BE2C (cell line): ENCODE data around the gene CCDC43.

ENCODE experiments used
- DNase-seq: peaks from one replicate; pipeline ENCODE4 v3.0.0-alpha.2; 2020
- H3K27me3 ChIP-seq: fragments of 250-450 bp; sonication (Bioruptor Pico); 2 replicates; pipeline ENCODE4 v1.5.1; 2020; ENCODE audit warnings: mild to moderate bottlenecking
- H3K36me3 ChIP-seq: fragments of 250-450 bp; sonication (Bioruptor Pico); 2 replicates; pipeline ENCODE4 v1.5.1; 2020; ENCODE audit warnings: mild to moderate bottlenecking
- H3K4me1 ChIP-seq: fragments of 250-450 bp; sonication (Bioruptor Pico); 2 replicates; pipeline ENCODE4 v1.5.1; 2020
- H3K4me3 ChIP-seq: 2 replicates; pipeline ENCODE4 v1.5.1; 2011; ENCODE audit warnings: low read depth, low read length
- H3K9me3 ChIP-seq: fragments of 250-450 bp; sonication (Bioruptor Pico); 2 replicates; pipeline ENCODE4 v1.5.1; 2020
- TF ChIP-seq, protein P1 (sequence below): IDR thresholded peaks from 2 replicates; pipeline ENCODE4 v1.5.1; 2012; ENCODE audit warnings: mild to moderate bottlenecking, low read depth, low read length

The CCDC43 gene

DNA sequence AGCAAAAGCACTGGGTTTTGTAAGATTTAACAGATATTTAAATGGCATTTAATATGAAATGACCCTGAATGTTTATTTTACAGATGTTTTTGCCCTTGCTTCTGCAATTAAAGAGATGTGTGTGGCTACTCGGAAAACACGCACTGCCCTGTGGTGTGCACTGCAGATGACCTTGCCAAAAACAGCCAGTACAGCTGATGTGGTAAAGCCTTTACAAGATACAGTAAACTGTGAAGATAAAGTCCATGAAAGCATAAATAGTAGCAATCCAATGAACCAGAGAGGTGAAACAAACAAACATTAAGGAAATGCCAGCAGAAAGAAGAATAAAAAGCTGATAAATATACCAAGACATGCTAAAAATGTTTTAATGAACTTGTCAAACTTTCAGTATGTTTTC is 15.7 kb downstream of the CCDC43 start:
- no peak for DNase-seq
- Histone ChIP-seq H3K4me3 (no peak overlapping the region), H3K9me3 (no peaks in the 10 kb centered on the region), H3K36me3 (no peaks in the 10 kb centered on the region), H3K4me1 (no peaks in the 10 kb centered on the region), H3K27me3 (peaks cover 6% of the 10 kb centered on the region; the same call in 1 of the 2 replicates)
- TF ChIP-seq, protein P1, sequence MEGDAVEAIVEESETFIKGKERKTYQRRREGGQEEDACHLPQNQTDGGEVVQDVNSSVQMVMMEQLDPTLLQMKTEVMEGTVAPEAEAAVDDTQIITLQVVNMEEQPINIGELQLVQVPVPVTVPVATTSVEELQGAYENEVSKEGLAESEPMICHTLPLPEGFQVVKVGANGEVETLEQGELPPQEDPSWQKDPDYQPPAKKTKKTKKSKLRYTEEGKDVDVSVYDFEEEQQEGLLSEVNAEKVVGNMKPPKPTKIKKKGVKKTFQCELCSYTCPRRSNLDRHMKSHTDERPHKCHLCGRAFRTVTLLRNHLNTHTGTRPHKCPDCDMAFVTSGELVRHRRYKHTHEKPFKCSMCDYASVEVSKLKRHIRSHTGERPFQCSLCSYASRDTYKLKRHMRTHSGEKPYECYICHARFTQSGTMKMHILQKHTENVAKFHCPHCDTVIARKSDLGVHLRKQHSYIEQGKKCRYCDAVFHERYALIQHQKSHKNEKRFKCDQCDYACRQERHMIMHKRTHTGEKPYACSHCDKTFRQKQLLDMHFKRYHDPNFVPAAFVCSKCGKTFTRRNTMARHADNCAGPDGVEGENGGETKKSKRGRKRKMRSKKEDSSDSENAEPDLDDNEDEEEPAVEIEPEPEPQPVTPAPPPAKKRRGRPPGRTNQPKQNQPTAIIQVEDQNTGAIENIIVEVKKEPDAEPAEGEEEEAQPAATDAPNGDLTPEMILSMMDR, result no peak

DNA sequence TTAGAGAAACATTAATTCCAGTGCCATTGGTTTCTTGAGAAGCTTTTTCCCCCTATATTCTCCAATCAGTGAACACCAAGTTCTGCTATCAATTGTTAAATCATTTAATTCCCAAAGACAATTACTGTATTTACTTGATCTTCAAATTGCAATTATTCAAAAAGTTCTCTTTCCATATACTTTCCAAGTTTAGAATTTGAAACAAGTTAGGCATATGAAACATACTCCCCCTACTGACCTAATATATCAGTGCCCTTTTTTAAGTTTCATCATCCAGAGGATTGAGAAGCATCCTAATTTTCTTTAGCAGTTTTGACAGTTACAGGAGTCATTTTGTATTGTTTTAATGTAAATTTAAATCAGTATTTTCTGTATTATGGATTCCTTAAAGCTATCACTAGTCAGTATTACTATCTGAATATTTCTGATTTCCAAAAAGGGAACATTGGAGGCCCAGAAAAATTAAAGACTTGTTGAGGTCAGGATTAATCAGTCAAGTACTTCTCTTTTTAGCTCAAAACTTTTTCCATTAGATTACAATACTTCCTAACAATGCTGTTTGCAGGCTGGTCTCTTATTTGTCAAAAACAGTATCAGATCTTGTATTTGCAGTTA is 17.0 kb downstream of the CCDC43 start:
- no peak for DNase-seq
- H3K4me1 ChIP-seq, result no peaks in the 10 kb centered on the region
- H3K4me3 ChIP-seq, result no peak overlapping the region
- H3K27me3 ChIP-seq, result peaks cover 6% of the 10 kb centered on the region; the same call in 1 of the 2 replicates
- no peaks in the 10 kb centered on the region for H3K9me3 ChIP-seq
- no peaks in the 10 kb centered on the region for H3K36me3 ChIP-seq
- TF ChIP-seq, protein P1, result peak; percentile 66

DNA sequence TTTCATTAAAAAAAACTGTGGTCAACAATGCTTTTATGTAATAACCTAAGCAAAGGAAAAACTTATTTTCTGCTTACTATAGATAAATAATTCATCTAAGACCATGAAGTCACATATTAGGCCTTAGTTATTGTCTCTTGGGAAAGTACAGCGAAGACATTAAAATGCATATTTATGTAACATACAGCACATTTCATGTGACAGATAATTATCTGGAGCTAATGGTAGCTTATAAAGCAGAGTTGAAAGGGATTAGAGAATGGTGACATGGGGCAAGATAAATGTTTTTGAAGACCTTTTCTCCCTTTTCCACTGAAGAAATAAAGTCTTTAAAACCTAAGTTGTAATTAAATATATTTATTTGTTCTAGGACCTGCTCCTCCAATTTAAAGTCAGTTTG is 23.6 kb downstream of the CCDC43 start:
- Histone ChIP-seq H3K27me3 (peaks cover 6% of the 10 kb centered on the region), H3K4me3 (no peak overlapping the region), H3K9me3 (no peaks in the 10 kb centered on the region), H3K36me3 (no peaks in the 10 kb centered on the region), H3K4me1 (no peaks in the 10 kb centered on the region)
- TF ChIP-seq, protein P1, result no peak
- DNase-seq, result no peak

DNA sequence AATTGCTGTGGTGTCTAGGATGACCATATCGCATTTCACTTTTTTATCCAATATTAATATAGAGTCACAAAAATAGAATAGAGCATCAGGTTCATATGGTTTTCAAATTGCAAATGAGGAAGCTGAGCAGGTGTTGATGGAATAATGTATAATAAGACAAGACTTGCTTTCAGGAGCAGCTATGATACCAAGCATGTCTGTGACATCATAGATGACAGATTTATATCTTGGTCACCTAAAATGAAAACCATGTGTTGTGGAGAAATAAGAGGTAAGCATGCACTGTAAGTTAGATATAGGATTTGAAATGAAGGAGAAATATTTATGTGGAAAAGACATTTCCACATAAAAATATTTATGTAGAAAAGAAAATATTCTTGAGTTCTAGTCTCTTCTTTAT is 24.7 kb downstream of the CCDC43 start:
- Histone ChIP-seq H3K27me3 (peaks cover 6% of the 10 kb centered on the region), H3K4me1 (no peaks in the 10 kb centered on the region), H3K9me3 (no peaks in the 10 kb centered on the region), H3K36me3 (no peaks in the 10 kb centered on the region), H3K4me3 (no peak overlapping the region)
- TF ChIP-seq, protein P1, result no peak
- DNase-seq, result no peak

DNA sequence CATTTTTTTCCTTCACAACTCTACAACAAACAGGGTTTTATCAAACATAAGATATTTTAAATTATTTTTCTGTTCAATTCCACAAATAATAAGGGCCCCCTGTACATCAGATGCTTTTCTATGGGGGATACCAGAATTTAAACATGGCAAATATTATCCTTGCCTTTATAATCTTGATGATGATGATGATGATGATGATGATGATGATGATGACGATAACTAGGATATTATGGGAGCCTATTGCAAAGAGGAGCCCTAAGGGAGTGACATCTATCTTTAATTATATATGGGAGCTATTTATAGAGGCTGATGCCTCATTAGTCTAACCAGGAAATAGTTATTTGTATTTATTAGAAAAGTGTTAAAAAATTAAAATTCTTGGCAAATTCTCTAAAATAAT is 26.5 kb downstream of the CCDC43 start:
- Histone ChIP-seq H3K4me3 (no peak overlapping the region), H3K4me1 (no peaks in the 10 kb centered on the region), H3K27me3 (no peaks in the 10 kb centered on the region; the same call in 1 of the 2 replicates), H3K36me3 (no peaks in the 10 kb centered on the region), H3K9me3 (no peaks in the 10 kb centered on the region)
- DNase-seq, result no peak
- TF ChIP-seq, protein P1, result no peak

DNA sequence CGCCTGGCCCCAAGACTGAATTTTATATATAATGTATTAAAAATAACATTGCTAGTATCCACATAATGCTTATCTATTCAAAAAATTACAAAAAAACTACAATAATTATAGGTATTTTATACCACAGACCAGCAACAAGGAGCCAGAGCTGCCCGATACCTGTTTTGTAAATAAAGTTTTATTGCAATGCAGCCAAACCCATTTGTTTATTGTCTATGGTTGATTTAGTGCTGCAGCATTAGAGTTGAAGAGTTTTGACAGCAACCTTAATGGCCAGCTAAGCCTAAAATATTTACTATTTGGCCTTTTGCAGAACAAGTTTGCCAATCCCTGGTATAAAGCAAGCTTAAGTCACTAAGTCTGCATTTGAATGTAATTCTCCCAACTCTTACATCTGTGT is 27.7 kb downstream of the CCDC43 start:
- no peaks in the 10 kb centered on the region for H3K36me3 ChIP-seq
- H3K4me3 ChIP-seq, result no peak overlapping the region
- DNase-seq, result no peak
- no peaks in the 10 kb centered on the region for H3K9me3 ChIP-seq
- TF ChIP-seq, protein P1, result no peak
- H3K4me1 ChIP-seq, result no peaks in the 10 kb centered on the region
- peaks cover 6% of the 10 kb centered on the region for H3K27me3 ChIP-seq
